Cardiac fibroblast (primary cell): ENCODE results near the gene ZBTB21.

ENCODE experiments used
- DNase-seq, 2 donors: peaks; one replicate each; pipeline versions ENCODE4 v3.0.0 to v3.0.0-alpha.2; 2010; ENCODE audit warnings: low read depth in 2 of 2
- H3K4me3 ChIP-seq, 2 donors: replicated peaks in 1 of 2; 1 replicate in 1 of 2; 2 replicates in 1 of 2; pipeline ENCODE4 v1.5.1; 2011; ENCODE audit warnings: low read depth in 2 of 2, low read length in 2 of 2, mild to moderate bottlenecking in 2 of 2, moderate library complexity in 1 of 2
- TF ChIP-seq, protein P1 (sequence below): IDR thresholded peaks from one replicate; pipeline ENCODE4 v1.5.1; 2011; ENCODE audit warnings: low read depth, mild to moderate bottlenecking, low read length, inconsistent platforms

Gene ZBTB21

DNA sequence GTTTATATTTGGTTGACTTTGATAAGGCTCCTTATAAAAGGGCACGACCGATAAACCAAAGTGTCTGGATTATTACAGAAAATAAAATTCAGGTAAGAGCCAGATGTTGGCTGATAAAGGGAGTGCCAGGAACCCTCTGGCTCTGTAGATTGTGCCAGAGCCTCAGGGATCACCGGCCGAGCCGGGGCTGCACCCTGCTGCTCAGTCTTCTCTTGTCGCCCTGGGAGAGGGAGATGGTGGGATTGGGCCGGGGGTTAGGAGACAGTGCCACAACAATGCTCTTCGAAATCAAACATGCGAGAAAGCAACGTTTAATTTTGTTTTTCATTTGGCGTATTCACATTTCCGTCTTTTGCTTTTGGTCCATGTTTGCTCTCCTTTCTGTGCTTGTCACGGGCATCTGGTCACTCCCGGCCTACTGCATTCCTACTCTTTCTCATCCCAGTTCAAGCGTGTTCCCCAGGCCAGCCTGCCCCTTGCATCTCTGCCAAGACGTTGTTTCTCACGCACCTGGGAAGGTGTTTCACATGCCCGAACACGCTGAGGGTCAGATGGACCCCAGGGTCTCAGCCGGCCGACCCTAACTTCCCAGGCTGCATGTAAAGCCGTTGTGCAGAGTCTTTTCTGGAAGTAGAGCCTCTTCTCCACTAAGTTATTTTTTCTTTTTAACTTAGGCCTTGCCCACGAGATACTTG is 37.5 kb downstream of the ZBTB21 start:
- H3K4me3 ChIP-seq = no peak overlapping the region
- DNase-seq = no peak
- TF ChIP-seq, protein P1, sequence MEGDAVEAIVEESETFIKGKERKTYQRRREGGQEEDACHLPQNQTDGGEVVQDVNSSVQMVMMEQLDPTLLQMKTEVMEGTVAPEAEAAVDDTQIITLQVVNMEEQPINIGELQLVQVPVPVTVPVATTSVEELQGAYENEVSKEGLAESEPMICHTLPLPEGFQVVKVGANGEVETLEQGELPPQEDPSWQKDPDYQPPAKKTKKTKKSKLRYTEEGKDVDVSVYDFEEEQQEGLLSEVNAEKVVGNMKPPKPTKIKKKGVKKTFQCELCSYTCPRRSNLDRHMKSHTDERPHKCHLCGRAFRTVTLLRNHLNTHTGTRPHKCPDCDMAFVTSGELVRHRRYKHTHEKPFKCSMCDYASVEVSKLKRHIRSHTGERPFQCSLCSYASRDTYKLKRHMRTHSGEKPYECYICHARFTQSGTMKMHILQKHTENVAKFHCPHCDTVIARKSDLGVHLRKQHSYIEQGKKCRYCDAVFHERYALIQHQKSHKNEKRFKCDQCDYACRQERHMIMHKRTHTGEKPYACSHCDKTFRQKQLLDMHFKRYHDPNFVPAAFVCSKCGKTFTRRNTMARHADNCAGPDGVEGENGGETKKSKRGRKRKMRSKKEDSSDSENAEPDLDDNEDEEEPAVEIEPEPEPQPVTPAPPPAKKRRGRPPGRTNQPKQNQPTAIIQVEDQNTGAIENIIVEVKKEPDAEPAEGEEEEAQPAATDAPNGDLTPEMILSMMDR = no peak

DNA sequence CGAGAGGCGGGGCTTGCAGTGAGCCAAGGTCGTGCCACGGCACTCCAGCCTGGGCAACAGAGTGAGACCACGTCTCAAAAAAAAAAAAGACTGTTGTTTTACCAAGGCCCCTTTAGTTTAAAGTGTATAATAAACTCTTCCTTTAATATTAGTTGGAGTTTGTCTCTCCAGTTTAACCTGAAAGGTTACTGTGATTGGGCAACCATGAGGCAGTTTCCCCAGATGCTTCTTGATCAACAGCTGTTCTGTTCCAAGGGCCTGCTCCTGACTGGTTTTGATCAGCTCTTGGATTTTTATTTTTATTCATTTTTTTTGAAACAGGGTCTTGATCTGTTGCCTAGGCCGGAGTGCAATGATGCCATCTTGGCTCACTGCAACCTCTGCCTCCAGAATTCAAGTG is 38.3 kb downstream of the ZBTB21 start:
- TF ChIP-seq, protein P1 = no peak
- no peak for DNase-seq
- no peak overlapping the region for H3K4me3 ChIP-seq

DNA sequence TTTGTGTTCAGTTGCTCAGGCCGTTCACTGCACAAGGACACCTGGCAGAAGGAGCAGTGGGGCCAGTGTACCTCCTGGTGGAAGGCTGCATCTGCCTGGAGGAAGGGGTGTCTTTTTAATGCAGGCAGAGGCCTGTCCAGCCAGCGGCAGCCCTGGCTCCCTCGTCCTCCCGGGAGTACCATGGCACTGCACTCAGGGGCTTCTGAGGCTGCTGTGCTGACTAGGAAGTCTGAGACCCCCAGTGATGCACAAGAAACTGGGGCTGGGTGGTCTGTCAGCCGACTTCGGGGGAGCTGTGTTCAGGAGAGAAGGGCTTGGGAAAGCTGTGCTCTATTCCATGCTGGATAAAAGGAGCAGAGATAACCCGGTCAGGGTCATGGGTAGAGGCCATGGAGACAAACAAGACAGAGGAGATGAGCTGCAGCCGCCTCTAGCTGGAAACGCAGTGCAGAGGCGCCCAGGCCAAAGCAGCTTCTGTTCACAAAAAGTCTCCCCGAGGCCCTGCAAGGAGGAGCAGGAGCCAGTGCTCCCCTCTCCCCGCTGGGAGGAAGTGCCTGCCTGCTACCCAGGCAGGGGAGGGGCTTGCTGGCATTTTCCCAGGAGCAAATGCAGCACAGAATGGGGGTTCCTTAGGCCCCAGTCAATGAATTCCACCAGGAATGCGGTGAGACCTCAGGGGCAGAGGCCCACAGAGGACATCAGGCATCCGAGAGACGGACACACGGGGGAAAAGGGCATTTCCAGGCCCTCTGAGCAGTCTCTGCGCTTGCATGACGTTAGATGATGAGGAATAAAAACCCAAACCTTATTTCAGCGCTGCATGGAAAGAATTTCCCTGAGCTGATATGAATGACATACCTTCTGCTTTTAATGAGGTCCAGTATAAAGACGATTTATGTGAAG is 39.2 kb downstream of the ZBTB21 start:
- no peak overlapping the region for H3K4me3 ChIP-seq
- no peak for DNase-seq
- TF ChIP-seq, protein P1 = no peak

DNA sequence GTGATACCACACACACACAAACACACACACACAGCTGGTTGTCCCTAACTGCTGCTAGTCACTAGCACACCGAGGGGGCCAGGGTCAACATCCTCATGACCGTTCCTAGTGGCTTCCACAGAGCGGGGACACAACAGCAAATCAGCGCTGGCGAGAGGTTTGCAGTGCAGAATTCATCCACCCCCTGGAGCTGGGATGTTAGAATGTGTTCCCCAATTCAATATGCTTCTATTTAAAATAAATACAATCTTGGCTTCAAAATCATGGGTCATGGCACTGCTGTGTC is 40.1 kb downstream of the ZBTB21 start:
- no peak for DNase-seq
- TF ChIP-seq, protein P1 = no peak
- no peak overlapping the region for H3K4me3 ChIP-seq

DNA sequence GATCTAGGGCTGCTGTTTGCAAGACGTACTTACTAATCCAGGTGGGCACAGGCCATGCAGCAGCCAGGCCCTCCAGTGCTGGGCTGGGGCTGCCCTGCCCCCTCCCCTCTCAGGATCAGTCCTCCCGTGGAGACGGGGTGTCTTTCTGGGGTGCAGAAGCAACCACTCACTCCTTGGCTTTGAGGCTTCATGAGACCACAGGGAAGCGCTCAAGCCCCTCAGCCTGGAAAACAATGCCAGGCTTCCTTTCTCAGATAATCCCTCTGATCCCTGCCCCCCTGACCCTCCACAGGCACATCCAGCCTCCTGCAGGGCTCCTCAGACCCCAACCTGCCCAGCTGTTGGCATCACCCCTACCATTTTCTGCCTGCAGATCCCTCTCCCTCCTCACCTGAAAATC is 42.5 kb downstream of the ZBTB21 start:
- no peak overlapping the region for H3K4me3 ChIP-seq
- DNase-seq = no peak
- TF ChIP-seq, protein P1 = no peak

DNA sequence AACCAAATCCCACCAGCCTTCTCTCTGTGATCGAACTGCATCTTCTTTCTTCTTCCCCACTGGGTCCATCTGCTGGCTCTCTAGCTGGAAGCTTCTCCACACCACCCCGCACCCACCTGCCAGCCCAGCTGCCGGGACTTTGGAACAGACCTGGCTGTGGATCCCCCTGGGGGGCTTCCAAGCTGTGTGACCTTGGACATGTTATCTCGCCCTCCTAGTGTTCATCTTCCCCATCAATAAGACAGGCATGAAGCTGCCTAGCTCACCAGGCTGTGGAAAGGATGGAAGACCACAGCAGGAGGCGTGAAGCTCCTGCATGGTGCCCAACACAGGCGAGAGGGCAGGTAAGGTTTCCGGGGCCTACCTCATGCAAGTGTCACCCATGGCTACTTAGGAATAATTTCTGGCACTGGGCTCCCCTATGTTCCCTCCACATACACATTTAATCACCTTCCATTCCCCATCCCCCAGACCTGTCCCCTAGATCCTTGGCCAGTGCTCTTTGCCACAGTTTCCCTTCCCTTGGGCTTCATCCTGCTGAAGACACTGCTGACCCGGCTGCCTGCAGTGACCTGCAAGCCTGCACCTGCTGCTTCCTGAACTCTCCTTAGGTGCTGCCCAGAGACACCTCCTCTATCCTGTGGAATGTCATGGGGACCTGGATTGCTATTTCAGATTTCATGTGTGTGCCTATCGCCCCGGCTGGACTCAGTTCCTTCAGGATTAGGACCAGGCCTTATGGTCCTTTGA is 43.1 kb downstream of the ZBTB21 start:
- no peak overlapping the region for H3K4me3 ChIP-seq
- DNase-seq = no peak
- TF ChIP-seq, protein P1 = no peak
